GM19193 (cell line): ENCODE measurements around the gene PCED1B.
A peak's percentile ranks its signal among the peaks of the same experiment; 100 is the strongest.

ENCODE experiments used
- POLR2A ChIP-seq: IDR thresholded peaks from 4 replicates; pipeline ENCODE4 v1.6.1; 2011; ENCODE audit not compliant: insufficient read depth, insufficient read length; ENCODE audit errors: extremely low read depth

PCED1B gene

DNA sequence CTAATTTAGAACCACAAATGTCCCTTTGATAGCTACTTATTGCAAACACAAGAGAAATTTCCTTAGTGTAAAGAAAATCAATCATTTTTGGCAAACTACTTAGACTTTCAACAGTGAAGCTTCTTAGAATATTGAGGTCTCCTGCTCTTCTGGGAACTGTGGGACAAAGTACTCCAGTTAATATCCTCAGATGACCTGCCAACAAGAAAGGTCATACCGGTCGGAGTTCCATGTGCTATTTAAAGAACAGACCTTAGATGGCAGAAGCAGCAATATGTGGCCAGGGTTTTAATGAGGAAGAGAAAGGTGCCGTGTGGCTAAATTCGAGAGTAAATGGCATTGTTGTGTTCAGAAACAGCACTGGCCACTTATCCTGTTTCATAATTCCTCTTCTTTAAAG, 115.1 kb downstream of the PCED1B start:
- no peak for TF ChIP-seq POLR2A

GRCh38 chr12:47200446-47200845, 121.0 kb downstream of the PCED1B start:
- no peak for TF ChIP-seq POLR2A

DNA sequence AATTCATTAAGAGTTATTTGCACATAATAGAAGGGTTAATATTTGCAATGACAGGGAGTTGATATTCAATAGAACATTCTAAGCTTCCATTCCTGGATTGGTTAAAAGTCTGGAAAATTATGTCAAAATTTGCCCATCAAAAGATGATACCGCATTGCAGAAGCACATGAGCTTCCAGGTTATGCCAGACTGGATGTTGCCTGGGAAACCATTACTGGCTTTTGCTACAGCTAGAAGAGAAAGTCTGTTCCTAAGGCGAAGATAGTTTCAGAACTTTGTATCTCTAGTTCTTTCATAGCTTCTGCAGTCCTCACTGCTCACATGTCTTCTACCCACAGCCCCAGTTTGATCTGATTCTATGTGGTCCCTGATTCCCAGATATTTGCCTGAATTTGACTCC, 122.8 kb downstream of the PCED1B start:
- TF ChIP-seq POLR2A, result no peak

GRCh38 chr12:47205532-47206449, 126.4 kb downstream of the PCED1B start:
- TF ChIP-seq POLR2A, result no peak

- no peak for TF ChIP-seq POLR2A
Observed at GRCh38 chr12:47206450-47207339, 127.3 kb downstream of the PCED1B start.

DNA sequence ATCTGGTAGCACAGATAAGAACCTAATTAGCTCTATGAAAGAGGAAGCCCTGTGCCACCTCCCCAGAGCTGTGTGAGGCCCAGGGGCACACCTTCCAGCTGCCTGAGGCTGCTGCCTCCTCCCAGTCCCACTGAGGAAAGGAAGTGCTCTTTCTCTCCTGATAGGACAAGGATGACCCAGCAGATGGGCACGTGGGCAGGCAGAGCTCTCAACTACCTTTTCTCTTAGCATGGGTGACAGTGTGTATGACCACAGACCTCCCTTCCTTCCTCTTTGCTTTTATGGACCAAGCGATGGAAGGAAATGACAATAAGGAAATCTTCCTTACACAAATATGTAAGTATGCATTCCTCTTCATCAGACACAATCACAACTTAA, 127.9 kb downstream of the PCED1B start:
- peak; percentile 21 for TF ChIP-seq POLR2A

DNA sequence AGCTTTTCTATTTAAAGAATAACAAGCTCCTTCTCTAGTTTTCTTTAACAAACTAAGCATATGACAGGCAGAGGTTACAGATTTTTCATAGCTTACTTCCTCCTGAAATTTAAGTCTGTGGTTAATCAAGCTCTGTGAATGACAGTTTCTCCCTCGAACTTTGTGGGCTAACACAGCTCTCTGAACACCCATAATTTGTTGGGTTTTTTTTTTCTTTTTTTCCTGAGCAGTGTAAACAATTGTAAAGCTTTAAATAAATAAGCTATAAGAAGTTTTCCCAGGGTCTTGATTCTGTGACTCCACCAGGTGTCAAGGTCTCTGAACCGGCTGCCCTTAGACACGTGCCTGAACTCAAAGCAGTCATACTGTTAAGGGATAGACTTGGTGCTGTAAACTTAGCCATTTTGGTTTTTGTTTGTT, 128.4 kb downstream of the PCED1B start:
- no peak for TF ChIP-seq POLR2A

DNA sequence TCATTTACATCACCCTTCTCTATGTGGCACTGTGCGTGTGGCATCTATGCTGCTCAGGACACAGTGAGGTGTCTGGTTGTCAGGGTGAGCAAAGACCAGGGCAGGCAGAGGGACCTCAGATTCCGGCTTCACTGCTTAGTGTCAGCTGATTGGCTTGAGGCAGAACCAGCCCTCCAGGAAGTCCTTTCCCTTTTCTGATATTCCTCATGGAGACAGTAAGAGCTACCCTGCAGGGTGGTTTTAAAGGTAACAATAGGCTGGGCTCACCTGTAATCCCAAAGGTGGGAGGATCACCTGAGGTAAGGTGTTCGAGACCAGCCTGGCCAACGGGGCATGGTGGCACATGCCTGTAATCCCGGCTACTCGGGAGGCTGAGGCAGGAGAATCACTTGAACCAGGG, 129.6 kb downstream of the PCED1B start:
- TF ChIP-seq POLR2A, result no peak

- no peak for TF ChIP-seq POLR2A
Observed at GRCh38 chr12:47210776-47211175, 131.4 kb downstream of the PCED1B start.

DNA sequence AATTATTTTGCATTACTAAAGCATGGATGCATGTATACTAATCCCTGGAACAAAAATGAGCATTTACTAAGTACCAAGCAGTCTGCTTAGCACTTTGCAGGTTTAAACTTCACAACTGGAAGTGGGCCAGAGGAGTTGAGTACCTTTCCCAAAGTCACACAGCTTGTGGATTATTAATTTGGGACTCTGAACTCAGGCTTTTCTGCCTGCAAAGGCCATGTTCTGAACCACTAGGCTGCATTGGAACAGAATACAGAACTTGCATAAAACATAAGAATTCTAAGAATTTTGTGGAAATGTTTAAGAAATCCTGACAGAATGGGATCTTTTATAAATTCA, 133.2 kb downstream of the PCED1B start:
- TF ChIP-seq POLR2A, result no peak

- TF ChIP-seq POLR2A, result no peak
Observed at GRCh38 chr12:47213396-47213795, 134.0 kb downstream of the PCED1B start.

GRCh38 chr12:47214001-47214619, 134.7 kb downstream of the PCED1B start:
- no peak for TF ChIP-seq POLR2A

- TF ChIP-seq POLR2A, result no peak
Observed at GRCh38 chr12:47214771-47215170, 135.3 kb downstream of the PCED1B start.

DNA sequence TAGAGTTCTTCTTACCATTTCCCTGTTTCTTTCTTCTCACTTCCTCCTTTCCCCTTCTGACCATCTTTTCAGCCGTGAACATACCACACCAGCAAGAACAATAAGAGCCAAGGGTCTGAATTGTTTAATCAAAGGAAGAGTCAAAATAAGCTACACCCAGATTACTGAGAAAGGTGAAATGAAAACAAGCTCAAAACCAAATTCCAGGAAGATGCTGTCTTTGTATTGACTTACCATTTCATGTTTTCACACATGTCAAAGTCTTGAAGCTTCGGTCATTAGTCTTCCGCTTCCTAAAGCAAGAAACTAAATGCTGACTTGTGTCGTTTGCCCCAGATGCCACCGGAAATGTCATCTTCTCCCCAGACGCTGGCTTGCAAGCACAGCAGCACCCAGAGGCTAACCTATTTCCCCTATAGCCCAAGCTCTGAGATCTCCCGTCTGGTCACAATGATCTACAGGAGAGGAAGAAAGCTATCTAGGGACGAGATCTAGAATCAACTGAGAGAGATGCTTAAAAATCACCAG, 136.8 kb downstream of the PCED1B start:
- TF ChIP-seq POLR2A, result no peak

DNA sequence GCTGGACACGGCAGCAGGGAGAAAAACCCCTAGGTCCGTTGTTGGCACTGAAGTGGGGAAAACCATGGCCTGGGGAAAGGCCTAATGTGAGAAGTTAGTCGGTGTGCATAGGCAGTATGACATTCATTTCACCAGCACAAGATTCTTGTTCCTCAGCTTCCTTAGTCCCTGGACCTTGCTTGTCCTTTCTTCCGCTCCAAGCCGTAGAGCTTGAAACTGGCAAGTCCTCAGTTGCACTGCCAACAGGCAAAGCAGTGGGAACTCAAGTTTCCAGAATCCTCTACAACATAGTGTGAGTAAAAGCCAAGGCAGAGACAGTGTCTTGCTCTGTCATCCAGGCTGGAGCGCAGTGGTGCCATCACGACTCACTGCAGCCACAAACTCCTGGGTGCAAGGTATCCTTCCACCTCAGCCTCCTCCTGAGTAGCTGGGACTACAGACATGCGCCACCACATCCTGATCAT, 138.8 kb downstream of the PCED1B start:
- no peak for TF ChIP-seq POLR2A

DNA sequence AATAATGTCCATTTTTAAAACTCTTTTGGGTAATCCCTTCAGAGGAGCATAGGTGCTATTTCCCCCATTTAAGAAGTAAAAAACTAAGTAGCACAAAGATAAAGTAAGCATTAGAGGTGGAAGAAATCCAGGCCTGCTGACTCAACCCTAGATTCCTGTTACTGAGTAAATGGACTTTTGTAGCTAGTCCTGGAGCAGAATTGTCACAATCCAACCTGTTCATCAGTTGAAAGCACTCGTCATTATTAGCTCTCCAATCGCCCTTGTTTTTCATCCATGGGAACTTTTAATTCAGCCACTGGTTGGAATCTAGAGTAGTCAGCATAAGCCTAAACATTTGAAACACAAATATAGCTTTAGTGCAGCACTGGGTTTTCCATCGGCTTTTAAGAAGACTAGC, 139.8 kb downstream of the PCED1B start:
- TF ChIP-seq POLR2A, result no peak
